DOHH2 (cell line): ENCODE measurements around the gene EPB41L5.

ENCODE experiments used
- EZH2phosphoT487 ChIP-seq: fragments of 200-600 bp; sonication (generic); IDR thresholded peaks from 2 replicates; pipeline ENCODE4 v1.6.1; 2017; ENCODE audit warnings: borderline replicate concordance, mild to moderate bottlenecking, antibody characterized with exemption, low read length, moderate library complexity, mixed read lengths
- TF ChIP-seq, protein P1 (sequence below): fragments of 200-600 bp; sonication (generic); IDR thresholded peaks from one replicate; pipeline ENCODE4 v1.5.1; 2014; ENCODE audit warnings: antibody characterized with exemption, mild to moderate bottlenecking, low read depth, low read length; ENCODE audit not compliant: poor library complexity, severe bottlenecking

DNA sequence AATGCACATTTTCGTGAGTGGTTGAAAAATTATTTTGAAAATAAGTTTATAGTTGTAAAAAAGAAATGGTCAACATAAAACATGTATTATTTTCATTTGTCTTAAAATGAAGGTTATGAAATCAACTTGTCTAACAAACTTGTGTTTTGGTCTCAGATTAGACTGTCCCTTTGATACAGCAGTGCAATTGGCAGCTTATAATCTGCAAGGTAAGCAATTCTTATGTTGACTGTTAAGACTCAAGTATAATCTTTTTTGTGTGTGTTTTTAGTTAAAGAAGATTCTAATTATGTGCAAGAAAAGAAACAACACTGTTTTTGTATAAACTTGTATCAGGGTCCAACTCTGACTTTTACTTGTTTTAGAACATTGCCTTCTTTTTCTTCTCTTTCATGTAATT, 62.7 kb downstream of the EPB41L5 start:
- TF ChIP-seq, protein P1, sequence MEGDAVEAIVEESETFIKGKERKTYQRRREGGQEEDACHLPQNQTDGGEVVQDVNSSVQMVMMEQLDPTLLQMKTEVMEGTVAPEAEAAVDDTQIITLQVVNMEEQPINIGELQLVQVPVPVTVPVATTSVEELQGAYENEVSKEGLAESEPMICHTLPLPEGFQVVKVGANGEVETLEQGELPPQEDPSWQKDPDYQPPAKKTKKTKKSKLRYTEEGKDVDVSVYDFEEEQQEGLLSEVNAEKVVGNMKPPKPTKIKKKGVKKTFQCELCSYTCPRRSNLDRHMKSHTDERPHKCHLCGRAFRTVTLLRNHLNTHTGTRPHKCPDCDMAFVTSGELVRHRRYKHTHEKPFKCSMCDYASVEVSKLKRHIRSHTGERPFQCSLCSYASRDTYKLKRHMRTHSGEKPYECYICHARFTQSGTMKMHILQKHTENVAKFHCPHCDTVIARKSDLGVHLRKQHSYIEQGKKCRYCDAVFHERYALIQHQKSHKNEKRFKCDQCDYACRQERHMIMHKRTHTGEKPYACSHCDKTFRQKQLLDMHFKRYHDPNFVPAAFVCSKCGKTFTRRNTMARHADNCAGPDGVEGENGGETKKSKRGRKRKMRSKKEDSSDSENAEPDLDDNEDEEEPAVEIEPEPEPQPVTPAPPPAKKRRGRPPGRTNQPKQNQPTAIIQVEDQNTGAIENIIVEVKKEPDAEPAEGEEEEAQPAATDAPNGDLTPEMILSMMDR: no peak
- no peak for TF ChIP-seq EZH2phosphoT487
